H1 (cell line): Measurements from ENCODE around the gene CD99. TPM values are rescaled to one million over a fixed set of nuclear protein-coding genes. Genes with fewer than 3 reads are reported as not detected.

Source experiments
- CREB1 ChIP-seq: IDR thresholded peaks from 2 replicates; pipeline ENCODE4 v1.6.1; 2012; ENCODE audit warnings: inconsistent platforms
- EGR1 ChIP-seq: IDR thresholded peaks from 2 replicates; pipeline ENCODE4 v1.6.1; 2011; ENCODE audit warnings: low read depth, low read length, borderline replicate concordance
- EP300 ChIP-seq, 2 experiments: IDR thresholded peaks; 1 replicate in 1 of 2; 2 replicates in 1 of 2; pipeline ENCODE4 v1.6.1; 2011 to 2012; ENCODE audit warnings: low read depth in 2 of 2, low read length in 2 of 2, mild to moderate bottlenecking in 2 of 2, borderline replicate concordance in 1 of 2, inconsistent platforms in 1 of 2, moderate library complexity in 1 of 2
- HDAC2 ChIP-seq, 2 experiments: fragments of 300-600 bp in 1 of 2; sonication (generic) in 1 of 2; IDR thresholded peaks; 2 replicates each; pipeline ENCODE4 v1.6.1; 2011 to 2012; ENCODE audit warnings: low read depth in 2 of 2, low read length in 2 of 2, mild to moderate bottlenecking in 2 of 2, moderate library complexity in 2 of 2, borderline replicate concordance in 1 of 2, inconsistent platforms in 1 of 2
- JUN ChIP-seq: IDR thresholded peaks from 2 replicates; pipeline ENCODE4 v1.6.1; 2011; ENCODE audit warnings: low read depth, mild to moderate bottlenecking, improper control_type of control experiment, low read length
- RXRA ChIP-seq: IDR thresholded peaks from 2 replicates; pipeline ENCODE4 v1.6.1; 2011; ENCODE audit warnings: low read depth, mild to moderate bottlenecking, low read length, moderate library complexity; ENCODE audit not compliant: insufficient read depth
- polyA plus RNA-seq, 7 experiments: library from polyadenylated mRNA; depleted of rRNA in 3 of 7; stranded (reverse) in 5 of 7; unstranded in 2 of 7; fragments of >200 nt in 5 of 7; fragments of 200-250 nt in 2 of 7; gene quantifications; 1 replicate in 5 of 7; 2 replicates in 1 of 7; 4 replicates in 1 of 7; pipeline versions ENCODE4 v1.2.1 to v1.2.3, GENCODE V29; 2011 to 2013; ENCODE audit warnings: missing spikeins in 2 of 7, mixed read lengths in 2 of 7
- total RNA-seq: library from RNA; stranded (reverse); fragmentation: NEBNext Ultra II Directional; extraction: Animal tissue kit (Norgen Biotek cat#: 25700); gene quantifications from 2 replicates; pipeline ENCODE4 v1.2.1, GENCODE V29; 2021

The CD99 gene
- total and polyA plus RNA-seq, 2 of the 8 experiments (the other 6 are each of a cell fraction or from before 2014, with no cell fraction given): 30.1 to 47.8 TPM

- no peak for TF ChIP-seq RXRA
- no peak for TF ChIP-seq EGR1
- TF ChIP-seq HDAC2 (IDR thresholded peaks at IDR 0.05; ENCODE audit: borderline replicate concordance in 1 of 2, low read depth in 2 of 2, low read length in 2 of 2): no peak
- TF ChIP-seq CREB1: no peak
- TF ChIP-seq JUN: no peak
- TF ChIP-seq EP300 (IDR thresholded peaks at IDR 0.05; ENCODE audit: borderline replicate concordance in 1 of 2, low read depth in 2 of 2, low read length in 2 of 2): no peak
- TF ChIP-seq, all 59 proteins: peak for 0
Observed at GRCh38 chrX:2709556-2709955, 18.5 kb downstream of the CD99 start (continued).
